H1 (cell line): ENCODE measurements around the gene KRT23. TPM values are rescaled to one million over a fixed set of nuclear protein-coding genes. Genes with fewer than 3 reads are reported as not detected.

Experiments
- SRF ChIP-seq: IDR thresholded peaks from 2 replicates; pipeline ENCODE4 v1.6.1; 2011; ENCODE audit warnings: mild to moderate bottlenecking, low read depth, low read length, moderate library complexity
- polyA plus RNA-seq, 7 experiments: library from polyadenylated mRNA; depleted of rRNA in 3 of 7; stranded (reverse) in 5 of 7; unstranded in 2 of 7; fragments of >200 nt in 5 of 7; fragments of 200-250 nt in 2 of 7; gene quantifications; 1 replicate in 5 of 7; 2 replicates in 1 of 7; 4 replicates in 1 of 7; pipeline versions ENCODE4 v1.2.1 to v1.2.3, GENCODE V29; 2011 to 2013; ENCODE audit warnings: missing spikeins in 2 of 7, mixed read lengths in 2 of 7
- total RNA-seq: library from RNA; stranded (reverse); fragmentation: NEBNext Ultra II Directional; extraction: Animal tissue kit (Norgen Biotek cat#: 25700); gene quantifications from 2 replicates; pipeline ENCODE4 v1.2.1, GENCODE V29; 2021

Gene KRT23
- total and polyA plus RNA-seq, 2 of the 8 experiments (the other 6 are each of a cell fraction or from before 2014, with no cell fraction given): not detected

DNA sequence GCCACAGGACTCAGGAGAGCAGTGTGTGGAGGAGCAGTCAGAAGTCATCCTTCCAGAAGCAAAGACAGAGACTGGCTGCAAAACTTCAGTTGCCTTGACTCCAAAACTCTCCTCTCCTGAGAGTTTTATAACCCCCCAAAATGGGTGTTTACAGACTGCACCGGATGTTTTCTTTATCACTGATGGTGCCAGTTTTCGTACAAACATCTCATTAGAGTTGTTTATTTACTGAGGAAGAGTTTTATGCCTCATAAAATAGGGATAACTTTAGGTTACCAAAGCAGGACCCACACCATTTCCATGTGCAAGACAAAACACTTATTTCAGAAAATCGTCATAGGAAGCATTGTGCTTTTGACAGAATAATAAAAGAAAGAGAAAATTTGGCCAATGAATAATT is 46.8 kb upstream of the KRT23 start, which contains the start of gene KRT40 (continued):
- TF ChIP-seq SRF: no peak
